NB4 (cell line): ENCODE measurements around the gene ADAMTS12.
"Not testable (repeated sequence)": the region's sequence is repeated elsewhere in the genome, so short reads cannot be mapped to it uniquely, and the experiment has no call there.

ENCODE experiments used
- DNase-seq: peaks from one replicate; pipeline ENCODE4 v3.0.0; 2010; ENCODE audit warnings: low read depth
- H3K4me3 ChIP-seq: one replicate; pipeline ENCODE4 v1.5.1; 2011; ENCODE audit warnings: mild to moderate bottlenecking, low read depth, low read length, moderate library complexity
- CTCF ChIP-seq: IDR thresholded peaks from one replicate; pipeline ENCODE4 v1.5.1; 2012; ENCODE audit warnings: low read depth, low read length
- MYC ChIP-seq: IDR thresholded peaks from 2 replicates; pipeline ENCODE4 v1.6.1; 2011; ENCODE audit warnings: low read depth, low read length
- POLR2A ChIP-seq: IDR thresholded peaks from 2 replicates; pipeline ENCODE4 v1.6.1; 2011; ENCODE audit warnings: mild to moderate bottlenecking; ENCODE audit not compliant: insufficient read length; ENCODE audit errors: extremely low read depth
- TF ChIP-seq, protein P1 (sequence below): IDR thresholded peaks from 2 replicates; pipeline ENCODE4 v1.6.1; 2011; ENCODE audit warnings: low read depth, low read length

The ADAMTS12 gene

DNA sequence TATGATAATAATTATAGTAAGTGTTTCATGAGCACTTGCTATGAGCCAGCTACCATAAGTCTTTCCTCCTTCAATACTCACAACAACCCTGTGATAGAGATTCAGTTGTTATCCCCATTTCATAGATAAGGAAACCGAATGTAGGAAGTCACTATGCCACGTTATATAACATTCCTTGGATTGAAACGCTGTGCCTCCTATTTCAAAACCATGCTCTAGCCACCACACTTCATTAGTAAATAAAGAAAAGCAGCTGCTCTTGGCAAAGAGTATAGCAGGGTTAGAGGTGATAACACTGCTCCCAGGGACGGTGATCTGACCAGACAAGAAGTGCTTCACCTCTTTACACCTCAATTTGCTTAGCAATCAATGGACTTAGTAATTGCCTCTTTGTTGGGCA is 5.5 kb downstream of the ADAMTS12 start:
- no peak overlapping the region for H3K4me3 ChIP-seq
- no peak for DNase-seq
- TF ChIP-seq MYC (no peak), POLR2A (no peak), CTCF (no peak)
- TF ChIP-seq, protein P1, sequence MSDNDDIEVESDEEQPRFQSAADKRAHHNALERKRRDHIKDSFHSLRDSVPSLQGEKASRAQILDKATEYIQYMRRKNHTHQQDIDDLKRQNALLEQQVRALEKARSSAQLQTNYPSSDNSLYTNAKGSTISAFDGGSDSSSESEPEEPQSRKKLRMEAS, result no peak

DNA sequence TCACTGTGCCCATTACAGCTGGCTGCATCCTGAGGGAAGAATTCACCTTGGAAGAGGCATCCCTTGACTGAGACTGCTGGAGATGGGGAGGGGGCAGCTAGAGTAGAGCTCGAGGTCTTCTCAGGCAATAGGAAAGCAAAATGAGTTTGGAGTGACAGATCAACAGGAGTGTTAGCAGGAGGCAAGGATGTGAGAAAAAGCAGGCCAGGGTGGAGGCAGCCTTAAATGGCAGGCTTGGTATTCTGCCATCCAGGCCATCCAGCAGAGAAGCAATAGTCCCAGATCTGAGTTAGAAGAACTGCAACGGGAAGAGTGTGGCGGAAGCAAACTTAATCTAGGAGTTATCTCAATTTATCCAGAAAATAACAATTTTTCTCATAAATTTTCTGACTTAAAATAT is 6.1 kb downstream of the ADAMTS12 start:
- no peak overlapping the region for H3K4me3 ChIP-seq
- TF ChIP-seq POLR2A (no peak), MYC (no peak), CTCF (no peak)
- TF ChIP-seq, protein P1, result no peak
- no peak for DNase-seq

GRCh38 chr5:33883482-33883881 is 8.3 kb downstream of the ADAMTS12 start:
- H3K4me3 ChIP-seq, result no peak overlapping the region
- DNase-seq, result no peak
- TF ChIP-seq, protein P1, result no peak
- TF ChIP-seq POLR2A (no peak), CTCF (no peak), MYC (no peak)

GRCh38 chr5:33880319-33880718 is 11.5 kb downstream of the ADAMTS12 start:
- TF ChIP-seq MYC (no peak), CTCF (no peak), POLR2A (no peak)
- TF ChIP-seq, protein P1, result no peak
- no peak overlapping the region for H3K4me3 ChIP-seq
- DNase-seq, result no peak

- no peak for TF ChIP-seq MYC
- TF ChIP-seq POLR2A, result no peak
- TF ChIP-seq, protein P1, result no peak
- no peak for TF ChIP-seq CTCF
- no peak overlapping the region for H3K4me3 ChIP-seq
- no peak for DNase-seq
Measured at GRCh38 chr5:33877449-33877848, 14.3 kb downstream of the ADAMTS12 start.

DNA sequence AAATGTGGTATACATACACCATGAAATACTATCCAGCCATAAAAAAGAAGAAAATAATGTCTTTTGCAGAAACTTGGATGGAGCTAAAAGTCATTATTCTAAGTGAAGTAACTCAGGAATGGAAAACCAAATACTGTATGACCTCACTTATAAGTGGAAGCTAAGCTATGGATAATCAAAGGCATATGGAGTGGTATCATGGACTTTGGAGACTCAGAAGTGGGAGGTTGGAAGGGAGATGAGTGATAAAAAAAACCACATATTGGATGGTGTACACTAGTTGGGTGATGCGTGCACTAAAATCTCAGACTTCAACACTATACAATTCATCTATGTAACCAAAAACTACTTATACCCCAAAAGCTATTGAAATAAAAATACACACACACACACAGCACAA is 24.5 kb downstream of the ADAMTS12 start:
- no peak for DNase-seq
- H3K4me3 ChIP-seq, result no peak overlapping the region
- TF ChIP-seq MYC (no peak), CTCF (no peak), POLR2A (no peak)
- TF ChIP-seq, protein P1, result no peak

- DNase-seq, H3K4me3 ChIP-seq: not testable (repeated sequence)
Measured at GRCh38 chr5:33859177-33859576, 32.6 kb downstream of the ADAMTS12 start.
